KOPT-K1 (cell line): ENCODE data around the gene AMD1.
A peak's percentile ranks its signal among the peaks of the same experiment; 100 is the strongest.
"Not testable (repeated sequence)": the region's sequence is repeated elsewhere in the genome, so short reads cannot be mapped to it uniquely, and the experiment has no call there.

Experiments used
- H3K27ac ChIP-seq: fragments of 200-600 bp; sonication (generic); 2 replicates; pipeline ENCODE4 v1.5.1; 2016; ENCODE audit warnings: antibody characterized with exemption, mild to moderate bottlenecking, low read depth, low read length; ENCODE audit not compliant: poor library complexity, severe bottlenecking
- H3K36me3 ChIP-seq: fragments of 200-600 bp; sonication (generic); 2 replicates; pipeline ENCODE4 v1.5.1; 2017; ENCODE audit warnings: antibody characterized with exemption, mild to moderate bottlenecking, low read length, moderate library complexity; ENCODE audit not compliant: insufficient read depth
- H3K9me3 ChIP-seq: fragments of 200-600 bp; sonication (generic); 2 replicates; pipeline ENCODE4 v1.5.1; 2017; ENCODE audit warnings: antibody characterized with exemption, low read length, mild to moderate bottlenecking; ENCODE audit not compliant: insufficient read depth, poor library complexity, severe bottlenecking

The AMD1 gene

DNA sequence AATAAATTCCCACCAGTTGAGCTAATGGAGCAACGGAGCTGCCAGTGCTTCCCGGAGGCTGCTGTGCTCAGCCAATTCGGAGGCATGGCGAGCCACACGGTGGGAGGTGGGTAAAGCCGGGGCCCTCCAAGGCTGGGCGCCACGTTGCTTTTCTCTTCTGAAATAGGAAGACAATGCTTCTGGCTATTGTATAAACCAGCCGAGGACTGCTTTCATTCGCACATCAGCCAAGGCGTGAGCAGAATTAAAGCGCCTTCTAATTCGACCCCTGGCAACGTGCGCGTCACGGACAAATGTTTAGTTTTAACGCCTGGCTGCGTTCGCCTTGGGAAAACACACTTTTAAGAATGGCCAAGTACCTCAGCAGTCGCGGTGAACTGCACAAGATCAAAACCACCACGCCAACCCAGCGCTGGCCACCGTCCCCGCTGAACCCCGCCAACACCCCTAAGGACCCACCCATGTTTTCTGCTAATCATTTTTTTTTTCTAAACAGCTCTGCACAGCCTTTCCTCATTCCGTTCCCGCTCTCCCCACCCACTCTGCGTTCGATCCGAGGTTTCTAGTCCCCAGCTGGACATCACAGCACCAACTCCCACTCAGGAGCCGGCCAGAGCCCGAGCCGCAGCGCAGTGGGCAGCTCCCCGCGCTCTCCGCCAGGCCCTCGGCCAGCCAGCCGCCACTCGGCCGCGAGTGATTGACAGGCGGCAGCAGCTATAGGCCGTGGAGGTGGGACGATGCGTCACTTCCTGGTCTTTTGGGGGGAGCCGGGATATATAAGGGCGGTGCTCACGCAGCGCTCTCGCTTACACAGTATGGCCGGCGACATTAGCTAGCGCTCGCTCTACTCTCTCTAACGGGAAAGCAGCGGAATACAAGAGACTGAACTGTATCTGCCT is at the start of gene AMD1:
AMD1 (plus strand) TSS at position 805 of the 899 bp plus-strand sequence. CDS start 321 bp downstream, outside the sequence.
- Histone ChIP-seq H3K36me3 (0 out of 2 replicates have a peak, but pooled peaks cover under 1% of the 10 kb centered on the region), H3K9me3 (no peaks in the 10 kb centered on the region), H3K27ac (peak within 1 kb of the TSS; percentile 96)

GRCh38 chr6:110826236-110827129 is 48.1 kb upstream of the AMD1 start:
- Histone ChIP-seq H3K27ac (no peak overlapping the region), H3K36me3 (no peaks in the 10 kb centered on the region)

GRCh38 chr6:110828396-110828795 is 46.2 kb upstream of the AMD1 start:
- Histone ChIP-seq H3K27ac (no peak overlapping the region), H3K36me3 (no peaks in the 10 kb centered on the region), H3K9me3 (no peaks in the 10 kb centered on the region)

More at GRCh38 chr6:110826236-110827129, 48.1 kb upstream of the AMD1 start:
- no peaks in the 10 kb centered on the region for H3K9me3 ChIP-seq

DNA sequence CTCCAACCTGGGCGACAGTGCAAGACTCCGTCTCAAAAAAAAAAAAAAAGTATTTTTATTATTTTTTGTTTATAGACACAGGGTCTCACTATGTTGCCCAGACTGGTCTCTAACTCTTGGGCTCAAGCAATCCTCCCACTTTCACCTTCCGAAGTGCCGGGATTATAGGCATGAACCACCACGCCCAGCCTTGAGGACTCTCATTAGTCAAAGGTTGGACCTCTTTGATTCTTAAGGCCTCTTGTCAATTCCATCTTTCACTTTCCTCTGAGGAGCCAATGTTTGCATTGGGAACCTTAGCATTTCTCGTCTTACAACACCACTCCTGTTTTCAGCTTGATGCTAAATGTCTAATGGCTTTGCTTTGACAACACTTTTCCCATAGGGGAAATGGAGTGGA is 43.2 kb upstream of the AMD1 start:
- no peaks in the 10 kb centered on the region for H3K9me3 ChIP-seq
- H3K36me3 ChIP-seq, result no peaks in the 10 kb centered on the region
- no peak overlapping the region for H3K27ac ChIP-seq

DNA sequence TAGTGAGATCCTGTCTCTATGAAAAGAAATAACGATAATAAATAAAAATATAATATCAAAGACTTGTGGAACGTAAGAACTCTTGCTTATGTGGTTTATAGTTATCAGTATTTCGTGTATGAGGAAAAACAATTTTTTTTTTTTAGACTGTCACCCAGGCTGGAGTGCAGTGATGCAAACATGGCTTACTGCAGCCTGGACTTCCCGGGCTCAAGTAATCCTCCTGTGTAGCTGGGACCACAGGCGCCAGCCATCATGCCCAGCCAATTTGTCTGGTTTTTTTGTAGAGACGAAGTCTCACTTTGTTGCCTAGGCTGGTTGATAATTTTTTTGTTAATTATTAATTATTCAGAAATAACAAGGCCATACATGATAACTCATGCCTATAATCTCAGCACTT is 40.8 kb upstream of the AMD1 start:
- no peaks in the 10 kb centered on the region for H3K36me3 ChIP-seq
- H3K9me3 ChIP-seq, result no peaks in the 10 kb centered on the region
- no peak overlapping the region for H3K27ac ChIP-seq

- H3K36me3 ChIP-seq, H3K27ac ChIP-seq, H3K9me3 ChIP-seq: not testable (repeated sequence)
These were observed 38.8 kb upstream of the AMD1 start for GRCh38 chr6:110835751-110836150.

DNA sequence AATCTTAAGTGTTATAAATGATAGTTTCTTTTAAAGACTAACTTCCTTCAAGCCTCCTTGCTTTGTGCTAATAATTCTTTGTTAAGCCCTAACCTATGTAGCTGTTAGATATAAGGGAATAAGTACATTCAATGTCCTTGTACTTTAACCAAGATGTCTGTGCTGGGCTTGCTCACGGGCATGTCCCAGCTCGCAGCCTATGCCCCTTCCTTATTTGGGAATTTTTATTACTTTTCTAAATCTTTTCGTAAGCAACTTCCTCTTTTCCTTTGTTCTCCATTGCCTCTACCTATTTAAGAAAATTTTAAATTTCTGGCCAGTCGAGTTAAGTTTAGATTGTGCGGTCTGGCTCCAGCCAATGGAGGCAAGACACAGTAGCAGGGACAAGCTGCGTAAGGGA is 33.3 kb upstream of the AMD1 start:
- H3K36me3 ChIP-seq, result no peaks in the 10 kb centered on the region
- H3K9me3 ChIP-seq, result no peaks in the 10 kb centered on the region
- H3K27ac ChIP-seq, result no peak overlapping the region

GRCh38 chr6:110849781-110850180 is 24.8 kb upstream of the AMD1 start:
- Histone ChIP-seq H3K9me3 (no peaks in the 10 kb centered on the region), H3K27ac (no peak overlapping the region), H3K36me3 (no peaks in the 10 kb centered on the region)

DNA sequence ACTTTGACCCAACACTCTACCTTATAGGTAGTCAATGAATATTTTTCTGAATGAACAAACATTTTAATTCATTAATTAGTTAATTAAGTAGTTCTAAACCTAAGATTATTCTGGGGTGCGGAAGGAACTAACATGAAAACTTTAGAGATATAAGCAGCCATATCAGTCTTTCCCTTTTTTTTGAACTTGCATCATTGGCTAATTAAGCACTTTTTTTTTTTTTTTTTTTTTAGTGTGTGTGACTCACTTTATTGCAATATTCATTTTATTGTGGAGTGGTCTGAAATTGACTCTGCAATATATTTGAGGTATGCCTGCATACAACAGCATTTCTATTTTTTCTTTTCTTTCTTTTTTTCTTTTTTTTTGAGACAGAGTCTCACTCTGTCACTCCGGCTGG is 21.8 kb upstream of the AMD1 start:
- no peaks in the 10 kb centered on the region for H3K9me3 ChIP-seq
- H3K36me3 ChIP-seq, result no peaks in the 10 kb centered on the region

GRCh38 chr6:110853754-110854477 is 20.7 kb upstream of the AMD1 start:
- Histone ChIP-seq H3K27ac (no peak overlapping the region), H3K9me3 (no peaks in the 10 kb centered on the region), H3K36me3 (no peaks in the 10 kb centered on the region)

More for the DNA sequence above, 21.8 kb upstream of the AMD1 start:
- H3K27ac ChIP-seq, result no peak overlapping the region

DNA sequence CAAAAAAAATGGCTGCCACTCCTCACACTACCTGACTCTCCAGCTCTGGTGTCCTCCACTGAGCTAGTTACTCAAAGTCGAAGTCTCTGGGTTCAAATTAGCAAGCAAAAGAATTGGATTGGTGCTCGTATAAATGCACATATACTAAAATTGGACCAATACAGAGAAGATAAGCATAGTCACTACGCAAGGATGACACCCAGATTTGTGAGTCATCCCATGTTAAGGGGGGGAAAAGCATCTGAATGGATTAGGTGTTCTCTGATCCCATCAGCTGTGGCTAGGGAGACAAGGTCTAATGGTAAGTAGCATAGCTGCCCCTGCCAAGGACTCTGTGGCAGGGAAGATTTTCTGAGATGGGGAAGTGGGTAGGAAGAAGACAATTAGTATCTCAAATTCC is 18.3 kb upstream of the AMD1 start:
- Histone ChIP-seq H3K36me3 (no peaks in the 10 kb centered on the region), H3K9me3 (no peaks in the 10 kb centered on the region), H3K27ac (no peak overlapping the region)

- H3K27ac ChIP-seq, result no peak overlapping the region
- H3K36me3 ChIP-seq, result no peaks in the 10 kb centered on the region
- H3K9me3 ChIP-seq, result no peaks in the 10 kb centered on the region
These were observed 16.6 kb upstream of the AMD1 start for GRCh38 chr6:110858016-110858415.

GRCh38 chr6:110858562-110859214 is 15.9 kb upstream of the AMD1 start:
- H3K9me3 ChIP-seq, result no peaks in the 10 kb centered on the region
- H3K36me3 ChIP-seq, result no peaks in the 10 kb centered on the region

DNA sequence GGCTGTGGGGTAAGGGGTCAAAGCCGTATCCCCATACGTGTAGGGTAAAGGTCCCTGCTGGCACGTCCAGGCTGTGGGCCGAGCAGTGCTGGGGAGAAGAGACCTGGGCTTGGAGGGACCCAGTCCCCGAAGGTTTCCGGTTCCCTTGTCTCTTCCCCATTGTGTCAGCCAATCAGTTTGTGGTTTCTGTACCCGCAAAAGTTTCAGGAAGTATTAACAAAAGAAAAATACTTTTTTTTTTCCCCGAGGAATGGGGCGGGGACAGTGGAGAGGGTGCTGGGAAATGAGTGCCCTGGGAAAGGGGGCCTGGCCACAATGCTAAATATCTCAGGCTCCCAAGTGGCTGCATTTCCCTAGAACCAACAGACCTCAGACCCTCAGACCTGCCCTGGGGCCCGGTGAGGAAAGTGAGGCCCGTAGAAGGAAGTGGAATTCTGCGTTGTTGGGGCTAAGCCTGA is 15.2 kb upstream of the AMD1 start:
- Histone ChIP-seq H3K36me3 (no peaks in the 10 kb centered on the region), H3K27ac (no peak overlapping the region), H3K9me3 (no peaks in the 10 kb centered on the region)

More at GRCh38 chr6:110858562-110859214, 15.9 kb upstream of the AMD1 start:
- no peak overlapping the region for H3K27ac ChIP-seq
